Fibroblast of villous mesenchyme (primary cell): ENCODE measurements around the gene SP140. TPM values are rescaled to one million over a fixed set of nuclear protein-coding genes. Genes with fewer than 3 reads are reported as not detected.
"Not testable (repeated sequence)": the region's sequence is repeated elsewhere in the genome, so short reads cannot be mapped to it uniquely, and the experiment has no call there.

Source experiments
- DNase-seq: peaks from one replicate; pipeline ENCODE4 v3.0.0-alpha.2; 2010; ENCODE audit warnings: low read depth
- H3K4me3 ChIP-seq: 2 replicates; pipeline ENCODE4 v1.5.1; 2011; ENCODE audit warnings: low read depth, mild to moderate bottlenecking, low read length
- CTCF ChIP-seq: IDR thresholded peaks from 2 replicates; pipeline ENCODE4 v1.5.1; 2012; ENCODE audit warnings: low read depth, mild to moderate bottlenecking, low read length; ENCODE audit not compliant: insufficient read depth
- total RNA-seq: library from RNA; depleted of rRNA; stranded (reverse); fragments of >200 nt; gene quantifications from 2 replicates; pipeline ENCODE4 v1.2.3, GENCODE V29; 2012

SP140 gene
- total RNA-seq, 1 donor = 0.86 TPM

GRCh38 chr2:230268606-230269243 is 43.2 kb downstream of the SP140 start:
- no peak for DNase-seq
- TF ChIP-seq CTCF = no peak

GRCh38 chr2:230269715-230270114 is 44.2 kb downstream of the SP140 start:
- H3K4me3 ChIP-seq = no peak overlapping the region
- no peak for TF ChIP-seq CTCF
- DNase-seq = no peak

More at GRCh38 chr2:230268606-230269243, 43.2 kb downstream of the SP140 start:
- no peak overlapping the region for H3K4me3 ChIP-seq

- no peak for TF ChIP-seq CTCF
- no peak overlapping the region for H3K4me3 ChIP-seq
- DNase-seq = no peak
Measured at GRCh38 chr2:230282936-230283335, 57.4 kb downstream of the SP140 start.

GRCh38 chr2:230286048-230286447 is 60.5 kb downstream of the SP140 start:
- DNase-seq = no peak
- TF ChIP-seq CTCF = no peak
- H3K4me3 ChIP-seq = no peak overlapping the region

- DNase-seq = peak; percentile 52
- H3K4me3 ChIP-seq = not testable (repeated sequence)
Measured at GRCh38 chr2:230289311-230289710, 63.8 kb downstream of the SP140 start.

- TF ChIP-seq CTCF = no peak
- no peak for DNase-seq
- H3K4me3 ChIP-seq = no peak overlapping the region
Measured at GRCh38 chr2:230295192-230295591, 69.7 kb downstream of the SP140 start.

GRCh38 chr2:230296917-230297316 is 71.4 kb downstream of the SP140 start:
- DNase-seq = no peak
- no peak overlapping the region for H3K4me3 ChIP-seq
- TF ChIP-seq CTCF = no peak
